Stimulated activated CD4-positive, alpha-beta T cell treated with anti-CD3 and anti-CD28 coated beads, Interleukin-15, amount 100 ng/mL, for 1 hour (primary cell): ENCODE data around the gene TOMM7.
A peak's percentile ranks its signal among the peaks of the same experiment; 100 is the strongest.

Experiments
- DNase-seq, 2 donors: peaks; one replicate each; pipeline ENCODE4 v3.0.0-alpha.2; 2020; ENCODE audit warnings: low read depth in 1 of 2, low spot score in 1 of 2

The TOMM7 gene

GRCh38 chr7:22822486-22823141 lies at the start of gene TOMM7:
TSS of gene TOMM7 (minus strand) at chr7:22822849. CDS start at chr7:22822779, 70 bp downstream.
- peak; percentile 70 to 74 for DNase-seq

DNA sequence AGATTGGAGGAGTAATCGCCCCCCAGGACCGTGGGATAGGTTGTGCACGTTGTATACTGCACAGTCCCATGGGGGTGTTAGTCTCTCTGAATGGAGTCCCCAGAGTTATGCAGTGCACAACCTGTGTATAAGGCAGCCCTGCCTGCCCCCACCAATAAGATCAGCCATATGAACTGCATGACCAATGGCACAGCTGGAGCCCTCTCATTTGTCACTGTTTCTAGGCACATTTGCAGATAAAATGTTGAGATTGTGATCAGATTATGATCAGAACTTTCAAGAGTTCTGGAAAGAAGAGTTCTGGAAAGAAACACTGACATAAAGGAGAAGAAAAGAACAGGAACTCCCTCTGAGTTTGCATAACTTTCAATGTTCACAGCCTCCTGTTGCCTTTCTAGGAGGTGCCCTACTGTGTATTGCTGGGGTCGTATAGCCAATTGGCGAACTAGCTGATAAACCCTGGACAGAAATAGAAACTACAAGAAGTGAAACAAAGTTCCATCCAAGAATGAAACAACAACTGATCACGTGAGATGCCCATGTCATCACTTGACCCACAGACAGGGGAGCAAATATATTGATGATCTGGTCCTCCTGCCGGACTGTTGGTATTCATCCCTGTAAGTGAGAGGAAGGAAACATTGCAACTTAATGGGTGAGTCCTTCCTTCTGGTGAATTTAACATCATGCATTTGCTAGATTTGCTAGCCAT lies 49.6 kb upstream of the TOMM7 start:
- DNase-seq: no peak

DNA sequence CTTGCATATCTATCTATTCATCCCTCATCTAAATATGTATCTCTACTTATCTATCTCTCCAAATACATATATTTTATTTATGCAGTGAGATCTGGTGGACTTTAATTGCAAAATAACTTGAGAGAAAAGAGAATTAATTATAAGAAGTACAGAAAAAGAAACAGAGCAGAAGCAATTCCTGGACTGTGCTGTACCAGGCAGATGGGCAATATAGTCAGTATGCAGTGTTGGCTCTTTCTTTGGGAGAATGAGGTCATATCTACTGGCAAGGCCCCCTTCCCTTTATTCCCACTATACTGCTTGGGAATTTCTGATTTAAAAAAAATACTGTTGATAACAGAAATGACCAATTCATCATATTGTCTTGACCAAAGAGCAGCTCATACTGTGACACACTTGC lies 49.0 kb upstream of the TOMM7 start:
- no peak for DNase-seq

- DNase-seq: no peak
These were observed 45.9 kb upstream of the TOMM7 start for GRCh38 chr7:22868509-22868908.

DNA sequence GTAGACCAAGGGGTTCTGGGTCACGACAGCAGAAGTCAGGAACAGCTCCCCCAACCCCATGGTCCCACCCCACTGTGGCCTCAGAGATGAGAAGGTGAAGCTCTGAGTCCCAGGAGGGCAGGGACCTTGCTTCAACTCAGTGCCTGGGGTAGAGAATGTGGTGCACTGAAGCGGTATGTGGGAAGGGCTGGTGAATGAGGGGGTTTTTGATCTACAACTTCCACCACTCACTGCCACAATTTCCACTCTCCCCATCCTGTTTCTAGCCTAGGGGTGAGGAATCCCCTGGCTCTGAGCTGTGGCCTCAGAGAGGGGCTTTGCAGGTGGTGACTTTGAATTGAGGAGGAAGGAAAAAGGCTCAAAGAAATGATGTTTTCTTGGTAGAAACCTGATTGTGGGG lies 44.9 kb upstream of the TOMM7 start:
- DNase-seq: no peak

- no peak for DNase-seq
These were observed 44.4 kb upstream of the TOMM7 start for GRCh38 chr7:22867003-22867402.

GRCh38 chr7:22865602-22865960 lies 42.9 kb upstream of the TOMM7 start:
- DNase-seq: no peak

GRCh38 chr7:22864855-22865601 lies 42.4 kb upstream of the TOMM7 start:
- DNase-seq: no peak

DNA sequence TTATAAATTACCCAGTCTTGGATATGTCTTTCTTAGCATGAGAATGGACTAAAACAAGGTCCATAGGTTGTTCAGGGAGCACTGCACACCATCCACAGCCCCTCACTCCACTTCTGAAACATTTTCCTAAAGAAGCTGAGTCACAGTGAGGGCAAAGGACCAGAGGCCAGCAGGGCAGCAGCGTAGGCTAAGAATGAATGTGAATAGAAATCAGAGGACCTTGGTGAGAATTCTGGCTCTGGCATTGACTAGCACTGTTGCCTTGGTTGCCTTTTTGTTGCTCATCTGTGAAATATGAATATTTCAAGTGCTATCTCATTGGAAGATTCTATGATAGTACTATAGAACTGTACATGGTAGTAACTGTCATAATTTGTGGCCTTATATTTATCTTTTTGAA lies 41.7 kb upstream of the TOMM7 start:
- no peak for DNase-seq

- no peak for DNase-seq
These were observed 40.7 kb upstream of the TOMM7 start for GRCh38 chr7:22863156-22863899.

DNA sequence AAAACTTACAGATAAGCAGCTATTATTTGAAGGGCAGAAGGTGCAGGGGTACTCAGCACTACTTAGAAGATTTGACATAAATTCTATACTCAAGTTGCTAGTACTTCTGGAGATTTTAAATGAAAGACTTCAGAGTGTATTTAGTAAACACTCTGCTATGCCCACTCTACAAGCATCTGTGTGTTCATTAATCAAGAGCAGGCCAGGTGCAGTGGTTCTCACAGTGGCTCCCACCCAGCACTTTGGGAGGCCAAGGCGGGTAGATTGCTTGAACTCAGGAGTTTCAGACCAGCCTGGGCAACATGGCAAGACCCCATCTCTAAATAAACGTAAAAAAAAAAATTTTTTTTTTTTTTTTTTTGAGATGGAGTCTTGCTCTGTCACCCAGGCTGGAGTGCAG lies 38.9 kb upstream of the TOMM7 start:
- no peak for DNase-seq

DNA sequence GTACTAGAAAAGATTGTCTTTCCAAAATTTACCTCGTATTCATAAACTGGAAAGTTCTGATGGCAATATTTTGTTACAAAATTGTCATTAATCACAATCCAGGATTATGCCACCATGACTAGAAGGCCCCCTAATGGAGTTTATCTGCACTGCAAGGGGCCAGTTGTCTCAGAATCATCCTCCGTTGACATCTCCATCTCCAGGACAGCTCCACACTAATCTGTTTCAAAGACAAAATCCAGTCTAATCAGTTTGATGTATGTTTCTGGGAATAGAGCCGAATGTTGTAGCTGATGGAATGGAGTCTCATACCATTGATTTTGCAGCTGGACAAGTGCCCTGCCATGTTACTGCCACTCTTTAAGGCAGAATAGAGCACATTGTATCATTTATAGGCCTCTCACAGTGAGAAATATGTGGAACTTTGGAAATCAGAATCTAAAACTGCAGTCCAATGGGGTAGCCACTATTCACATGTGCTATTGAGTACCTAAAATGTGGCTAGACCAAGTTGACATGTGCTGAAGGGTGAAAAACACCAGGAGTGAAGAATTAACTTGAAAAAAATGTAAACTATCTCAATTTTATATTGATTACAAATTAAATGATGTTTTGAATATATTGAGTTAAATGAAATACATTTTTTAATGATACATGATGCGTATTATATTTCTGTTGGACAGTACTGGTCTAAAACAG lies 38.3 kb upstream of the TOMM7 start:
- no peak for DNase-seq

GRCh38 chr7:22860337-22860736 lies 37.7 kb upstream of the TOMM7 start:
- DNase-seq: no peak

GRCh38 chr7:22859641-22860290 lies 37.1 kb upstream of the TOMM7 start:
- DNase-seq: no peak

- no peak for DNase-seq
These were observed 36.3 kb upstream of the TOMM7 start for GRCh38 chr7:22858640-22859561.

GRCh38 chr7:22858274-22858639 lies 35.6 kb upstream of the TOMM7 start:
- DNase-seq: no peak

DNA sequence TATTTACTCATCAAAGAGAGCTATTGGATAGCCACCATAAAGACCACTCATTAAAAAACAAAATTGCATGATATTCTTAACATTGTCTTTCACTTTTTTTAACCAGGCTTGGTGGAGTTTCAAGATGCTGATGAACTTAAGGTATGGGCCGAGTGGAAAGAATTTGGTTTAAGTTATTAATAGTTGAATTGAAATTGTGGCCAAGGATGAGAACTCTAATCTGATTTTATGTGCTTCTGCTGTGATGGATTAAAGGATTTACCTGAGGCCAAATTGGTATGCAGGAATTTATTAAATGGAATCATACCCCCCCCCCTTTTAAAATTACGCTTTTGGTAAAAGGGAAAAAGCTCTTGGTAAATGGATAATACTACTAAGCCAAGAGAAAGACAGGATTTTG lies 33.8 kb upstream of the TOMM7 start:
- DNase-seq: no peak

GRCh38 chr7:22855049-22855392 lies 32.4 kb upstream of the TOMM7 start:
- no peak for DNase-seq

GRCh38 chr7:22854158-22855048 lies 31.8 kb upstream of the TOMM7 start:
- DNase-seq: peak; percentile 64 to 79
